PC-9 (cell line): ENCODE measurements around the gene CFAP65.

ENCODE experiments used
- EZH2 ChIP-seq: fragments of 200-600 bp; sonication (generic); IDR thresholded peaks from 2 replicates; pipeline ENCODE4 v1.8.0; 2017; ENCODE audit warnings: antibody characterized with exemption, low read depth
- TF ChIP-seq, protein P1 (sequence below): fragments of 200-600 bp; sonication (generic); conservative IDR thresholded peaks from 2 replicates; pipeline ENCODE4 v1.6.1; 2017; ENCODE audit warnings: mixed run types, antibody characterized with exemption, mild to moderate bottlenecking, moderate library complexity

DNA sequence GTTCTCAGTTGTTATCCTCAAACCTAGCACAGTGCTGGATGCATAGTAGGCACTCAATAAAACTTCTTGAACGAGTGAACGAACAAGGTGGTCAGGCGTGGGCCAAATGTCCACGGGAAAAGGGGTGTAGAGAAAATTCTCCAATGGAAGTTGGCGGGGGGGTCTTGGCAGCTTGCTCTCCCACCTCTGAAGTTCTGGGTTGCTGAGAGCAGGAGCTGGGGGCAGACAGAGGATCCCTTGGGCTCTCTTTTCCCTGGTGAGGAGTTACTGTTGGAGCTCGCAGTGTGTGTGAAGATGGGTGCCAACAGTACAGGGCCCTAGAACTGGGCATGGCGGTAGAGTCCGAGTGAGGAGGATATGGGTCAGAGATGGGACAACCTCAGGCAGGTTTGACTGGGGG lies 45.8 kb downstream of the CFAP65 start:
- TF ChIP-seq, protein P1, sequence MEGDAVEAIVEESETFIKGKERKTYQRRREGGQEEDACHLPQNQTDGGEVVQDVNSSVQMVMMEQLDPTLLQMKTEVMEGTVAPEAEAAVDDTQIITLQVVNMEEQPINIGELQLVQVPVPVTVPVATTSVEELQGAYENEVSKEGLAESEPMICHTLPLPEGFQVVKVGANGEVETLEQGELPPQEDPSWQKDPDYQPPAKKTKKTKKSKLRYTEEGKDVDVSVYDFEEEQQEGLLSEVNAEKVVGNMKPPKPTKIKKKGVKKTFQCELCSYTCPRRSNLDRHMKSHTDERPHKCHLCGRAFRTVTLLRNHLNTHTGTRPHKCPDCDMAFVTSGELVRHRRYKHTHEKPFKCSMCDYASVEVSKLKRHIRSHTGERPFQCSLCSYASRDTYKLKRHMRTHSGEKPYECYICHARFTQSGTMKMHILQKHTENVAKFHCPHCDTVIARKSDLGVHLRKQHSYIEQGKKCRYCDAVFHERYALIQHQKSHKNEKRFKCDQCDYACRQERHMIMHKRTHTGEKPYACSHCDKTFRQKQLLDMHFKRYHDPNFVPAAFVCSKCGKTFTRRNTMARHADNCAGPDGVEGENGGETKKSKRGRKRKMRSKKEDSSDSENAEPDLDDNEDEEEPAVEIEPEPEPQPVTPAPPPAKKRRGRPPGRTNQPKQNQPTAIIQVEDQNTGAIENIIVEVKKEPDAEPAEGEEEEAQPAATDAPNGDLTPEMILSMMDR: no peak
- TF ChIP-seq EZH2: no peak
